ENCODE data around the gene CACTIN. TPM values are rescaled to one million over a fixed set of nuclear protein-coding genes. Genes with fewer than 3 reads are reported as not detected.
"Not testable (repeated sequence)": the region's sequence is repeated elsewhere in the genome, so short reads cannot be mapped to it uniquely, and the experiment has no call there.

Gene CACTIN
- total RNA-seq, 4 donors from 2014 or later = 21.1 to 46.5 (median 33.6) TPM

GRCh38 chr19:3570606-3571011 lies 56.0 kb downstream of the CACTIN start:
- 76 to 79% methylated on average over 7 of the region's 7 CpGs for WGBS, 2 donors
- intact Hi-C loops (cut with DNase I; ENCODE audit: low total_unique reads) = no loop called here
- TF ChIP-seq, protein P1, sequence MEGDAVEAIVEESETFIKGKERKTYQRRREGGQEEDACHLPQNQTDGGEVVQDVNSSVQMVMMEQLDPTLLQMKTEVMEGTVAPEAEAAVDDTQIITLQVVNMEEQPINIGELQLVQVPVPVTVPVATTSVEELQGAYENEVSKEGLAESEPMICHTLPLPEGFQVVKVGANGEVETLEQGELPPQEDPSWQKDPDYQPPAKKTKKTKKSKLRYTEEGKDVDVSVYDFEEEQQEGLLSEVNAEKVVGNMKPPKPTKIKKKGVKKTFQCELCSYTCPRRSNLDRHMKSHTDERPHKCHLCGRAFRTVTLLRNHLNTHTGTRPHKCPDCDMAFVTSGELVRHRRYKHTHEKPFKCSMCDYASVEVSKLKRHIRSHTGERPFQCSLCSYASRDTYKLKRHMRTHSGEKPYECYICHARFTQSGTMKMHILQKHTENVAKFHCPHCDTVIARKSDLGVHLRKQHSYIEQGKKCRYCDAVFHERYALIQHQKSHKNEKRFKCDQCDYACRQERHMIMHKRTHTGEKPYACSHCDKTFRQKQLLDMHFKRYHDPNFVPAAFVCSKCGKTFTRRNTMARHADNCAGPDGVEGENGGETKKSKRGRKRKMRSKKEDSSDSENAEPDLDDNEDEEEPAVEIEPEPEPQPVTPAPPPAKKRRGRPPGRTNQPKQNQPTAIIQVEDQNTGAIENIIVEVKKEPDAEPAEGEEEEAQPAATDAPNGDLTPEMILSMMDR (IDR thresholded peaks at IDR 0.05) = no peak
- no peak for TF ChIP-seq POLR2A (IDR thresholded peaks at IDR 0.05)
- DNase-seq (ENCODE audit: low spot score in 2 of 2) = no peak
- no peak overlapping the region for H3K4me3 ChIP-seq (ENCODE audit: low read depth, poor library complexity, severe bottlenecking)

DNA sequence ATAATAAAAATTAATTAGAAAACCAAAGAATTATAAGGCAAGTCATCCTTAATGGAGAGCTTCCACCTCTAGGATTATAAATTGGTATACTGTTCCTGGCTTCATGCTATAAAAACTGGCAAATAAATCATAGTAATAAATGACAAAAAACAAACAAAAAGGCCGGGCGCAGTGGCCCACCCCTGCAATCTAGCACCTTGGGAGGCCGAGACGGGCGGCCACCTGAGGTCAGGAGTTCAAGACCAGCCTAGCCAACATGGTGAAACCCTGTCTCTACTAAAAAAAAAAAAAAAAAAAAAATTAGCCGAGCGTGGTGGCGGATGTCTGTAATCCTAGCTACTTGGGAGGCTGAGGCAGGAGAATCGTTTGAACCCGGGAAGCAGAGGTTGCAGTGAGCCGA lies 56.5 kb downstream of the CACTIN start:
- WGBS, 2 donors = 80 to 83% methylated on average over 11 of the region's 11 CpGs
- intact Hi-C loops (cut with DNase I; ENCODE audit: low total_unique reads); DNase-seq (ENCODE audit: low spot score in 2 of 2); H3K4me3 ChIP-seq (ENCODE audit: low read depth, poor library complexity, severe bottlenecking): not testable (repeated sequence)

DNA sequence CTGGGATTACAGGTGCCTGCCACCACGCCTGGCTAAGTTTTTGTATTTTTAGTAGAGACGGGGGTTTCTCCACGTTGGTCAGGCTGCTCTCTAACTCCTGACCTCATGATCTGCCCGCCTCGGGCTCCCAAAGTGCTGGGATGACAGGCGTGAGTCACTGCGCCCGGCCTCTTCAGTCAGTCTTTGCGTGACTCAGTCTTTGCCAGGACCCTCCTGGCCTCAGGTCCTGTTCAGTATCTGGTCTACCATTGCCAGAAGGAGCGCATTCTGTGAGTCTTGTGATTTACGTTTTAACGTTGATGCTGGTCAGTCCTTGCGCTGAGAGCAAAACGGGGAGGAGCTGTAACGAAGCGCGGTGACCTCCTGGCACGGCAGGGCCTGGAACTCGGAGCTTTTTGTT lies 61.5 kb downstream of the CACTIN start:
- DNase-seq (ENCODE audit: low spot score in 2 of 2) = no peak
- TF ChIP-seq POLR2A (IDR thresholded peaks at IDR 0.05) = no peak
- TF ChIP-seq, protein P1 (IDR thresholded peaks at IDR 0.05) = no peak
- intact Hi-C loops (cut with DNase I; ENCODE audit: low total_unique reads) = no loop called here
- H3K4me3 ChIP-seq (ENCODE audit: low read depth, poor library complexity, severe bottlenecking) = no peak overlapping the region
- 87 to 92% methylated on average over 19 of the region's 19 CpGs for WGBS, 2 donors

- no peak overlapping the region for H3K4me3 ChIP-seq (ENCODE audit: low read depth, poor library complexity, severe bottlenecking)
- intact Hi-C loops (cut with DNase I; ENCODE audit: low total_unique reads) = no loop called here
- DNase-seq (ENCODE audit: low spot score in 2 of 2) = no peak
- WGBS, 2 donors = 77 to 80% methylated on average over 17 of the region's 17 CpGs
- TF ChIP-seq, protein P1 (IDR thresholded peaks at IDR 0.05) = no peak
- TF ChIP-seq POLR2A (IDR thresholded peaks at IDR 0.05) = no peak
Observed at GRCh38 chr19:3563709-3564524, 62.7 kb downstream of the CACTIN start.

Other genes with a start within 250 kb of the CACTIN start
- under 1 TPM in 2 of 4 donors, not detected in 2; 0.29 to 0.78 TPM for gene SMIM24, start 146.3 kb downstream of the CACTIN start, total RNA-seq
- not detected for gene SMIM44, start 143.3 kb downstream of the CACTIN start, total RNA-seq
- 10 to 100 TPM; 20.4 to 28.4 (median 24.1) TPM for gene DOHH, start 126.1 kb downstream of the CACTIN start, total RNA-seq
- 10 to 100 TPM; 50.9 to 63.3 (median 57.2) TPM for gene FZR1, start 120.5 kb downstream of the CACTIN start, total RNA-seq
- gene TEKTIP1, start 87.6 kb downstream of the CACTIN start, total RNA-seq = under 1 TPM in 1 of 4 donors, not detected in 3; 0.78 TPM
- 10 to 100 TPM; 43.3 to 98.2 (median 56.3) TPM for gene MFSD12, start 69.2 kb downstream of the CACTIN start, total RNA-seq
- gene HMG20B, start 53.8 kb downstream of the CACTIN start, total RNA-seq = 100 to 1,000 TPM; 112 to 135 (median 123) TPM
- under 1 TPM in 3 of 4 donors, not detected in 1; 0.19 to 0.52 (median 0.25) TPM for gene GIPC3, start 41.3 kb downstream of the CACTIN start, total RNA-seq
- gene TBXA2R, start 19.9 kb downstream of the CACTIN start, total RNA-seq = 1 to 10 TPM in 2 of 4 donors, under 1 TPM in 2; 0.20 to 4.2 (median 0.90) TPM
- gene PIP5K1C, start 73.7 kb upstream of the CACTIN start, total RNA-seq = 10 to 100 TPM; 14.1 to 27.3 (median 22.1) TPM
- gene TJP3, start 81.6 kb upstream of the CACTIN start, total RNA-seq = 10 to 100 TPM; 27.3 to 60.9 (median 35.6) TPM
- gene APBA3, start 134.9 kb upstream of the CACTIN start, total RNA-seq = 10 to 100 TPM; 21.8 to 34.6 (median 31.8) TPM
- gene MRPL54, start 135.9 kb upstream of the CACTIN start, total RNA-seq = 10 to 100 TPM; 45.0 to 72.8 (median 53.9) TPM
- not detected for gene RAX2, start 145.4 kb upstream of the CACTIN start, total RNA-seq
- gene MATK, start 159.6 kb upstream of the CACTIN start, total RNA-seq = 1 to 10 TPM; 2.1 to 5.8 (median 3.3) TPM
- under 1 TPM in 1 of 4 donors, not detected in 3; 0.13 TPM for gene ZFR2, start 242.2 kb upstream of the CACTIN start, total RNA-seq

Measured in lower leg skin (tissue), 4 donors.